GM12892 (cell line): ENCODE data around the gene NME8.

ENCODE experiments used
- POLR2AphosphoS5 ChIP-seq: IDR thresholded peaks from 2 replicates; pipeline ENCODE4 v1.6.1; 2011; ENCODE audit warnings: low read depth, low read length, control low read depth
- TAF1 ChIP-seq: IDR thresholded peaks from 2 replicates; pipeline ENCODE4 v1.6.1; 2011; ENCODE audit warnings: low read depth, mild to moderate bottlenecking, control low read depth, low read length, borderline replicate concordance

DNA sequence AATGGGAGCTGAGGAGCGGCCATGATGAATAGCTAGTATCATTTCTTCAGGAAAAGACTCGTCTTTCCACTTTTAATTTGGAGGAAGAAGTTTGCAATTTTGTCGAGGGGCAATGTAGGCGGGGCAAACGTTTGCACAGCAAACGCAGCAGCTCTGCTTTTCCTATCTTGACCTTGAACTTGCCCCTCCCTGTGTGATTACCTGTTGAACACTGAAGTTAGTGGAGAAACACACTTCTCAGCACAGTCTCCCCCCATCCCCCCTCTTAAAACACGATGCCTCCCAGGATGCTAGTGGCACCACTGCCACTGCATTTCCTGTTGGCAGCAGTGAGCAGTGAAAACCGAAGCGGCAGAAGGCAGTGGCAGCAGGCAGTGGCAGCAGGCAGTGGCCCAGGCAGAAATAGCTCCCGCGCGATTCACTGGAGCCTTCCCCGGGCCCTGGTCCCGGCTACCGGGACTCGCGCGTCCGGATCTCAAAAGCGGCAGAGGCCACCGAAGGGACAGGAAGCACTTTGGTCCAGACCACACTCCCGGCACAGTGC is 72.0 kb downstream of the NME8 start, which contains the start of gene EPDR1:
- no peak for TF ChIP-seq TAF1
- no peak for TF ChIP-seq POLR2AphosphoS5
